Activated CD8-positive, alpha-beta memory T cell treated with anti-CD3 and anti-CD28 coated beads for 4 hours (primary cell): ENCODE measurements around the gene NUCB1.
A peak's percentile ranks its signal among the peaks of the same experiment; 100 is the strongest.
"Not testable (repeated sequence)": the region's sequence is repeated elsewhere in the genome, so short reads cannot be mapped to it uniquely, and the experiment has no call there.

Experiments used
- DNase-seq, 2 donors: peaks; one replicate each; pipeline ENCODE4 v3.0.0-alpha.2; 2020; ENCODE audit warnings: low read depth in 2 of 2

Gene NUCB1

GRCh38 chr19:48905664-48906063 lies 5.6 kb downstream of the NUCB1 start:
- DNase-seq: no peak

DNA sequence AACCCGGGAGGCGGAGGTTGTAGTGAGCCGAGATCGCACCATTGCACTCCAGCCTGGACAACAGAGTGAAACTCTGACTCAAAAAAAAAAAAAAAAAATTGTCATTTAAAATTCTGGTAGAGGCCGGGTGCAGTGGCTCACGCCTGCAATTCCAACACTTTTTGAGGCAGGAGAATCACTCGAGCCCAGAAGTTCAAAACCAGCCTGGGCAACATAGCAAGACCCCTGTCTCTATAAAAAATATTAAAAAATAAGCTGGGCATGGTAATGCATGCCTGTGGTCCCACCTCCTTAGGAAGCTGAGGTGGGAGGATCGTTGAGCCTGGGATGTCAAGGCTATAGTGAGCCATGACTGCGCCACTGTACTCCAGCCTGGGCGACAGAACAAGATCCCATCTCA lies 6.2 kb downstream of the NUCB1 start:
- no peak for DNase-seq

- DNase-seq: no peak
These were observed 7.6 kb downstream of the NUCB1 start for GRCh38 chr19:48907671-48908070.

- DNase-seq: not testable (repeated sequence)
These were observed 9.4 kb downstream of the NUCB1 start for GRCh38 chr19:48909424-48910077.

- no peak for DNase-seq
These were observed 10.7 kb downstream of the NUCB1 start for GRCh38 chr19:48910803-48911202.

DNA sequence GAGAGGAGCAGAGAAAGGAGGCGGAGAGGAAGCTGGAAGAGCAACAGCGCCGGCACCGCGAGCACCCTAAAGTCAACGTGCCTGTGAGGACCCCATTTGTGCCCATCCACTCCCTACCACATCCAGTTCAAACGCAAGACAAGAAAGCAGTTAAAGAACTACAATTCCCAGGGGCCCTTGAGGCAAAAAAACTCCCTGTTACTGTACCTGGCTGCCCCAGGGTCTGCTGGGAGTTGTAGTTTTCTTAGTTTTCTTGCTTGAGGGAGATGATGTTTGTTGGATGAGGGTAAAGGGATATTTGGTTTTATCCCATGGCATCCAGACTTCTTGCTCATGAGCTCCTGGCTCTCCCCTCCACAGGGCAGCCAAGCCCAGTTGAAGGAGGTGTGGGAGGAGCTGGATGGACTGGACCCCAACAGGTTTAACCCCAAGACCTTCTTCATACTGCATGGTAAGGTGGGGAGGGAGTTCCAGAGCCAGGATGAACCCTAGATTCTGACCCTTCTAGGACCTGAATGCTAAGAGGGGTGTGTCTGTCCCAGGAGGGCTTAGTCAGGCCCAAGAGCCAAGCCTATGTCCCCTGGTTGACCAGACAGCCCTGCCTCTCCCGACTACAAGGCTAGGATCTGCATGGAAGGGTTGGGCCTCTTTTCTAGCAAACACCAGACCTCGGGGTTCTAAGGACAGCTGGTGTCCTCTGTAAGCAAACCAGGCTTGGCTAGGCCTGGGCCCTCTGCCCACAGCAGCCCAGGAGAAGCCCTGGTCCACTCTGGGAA lies 13.2 kb downstream of the NUCB1 start:
- no peak for DNase-seq

GRCh38 chr19:48914181-48914580 lies 14.1 kb downstream of the NUCB1 start:
- no peak for DNase-seq

- no peak for DNase-seq
These were observed 15.6 kb downstream of the NUCB1 start for GRCh38 chr19:48915757-48916156.

DNA sequence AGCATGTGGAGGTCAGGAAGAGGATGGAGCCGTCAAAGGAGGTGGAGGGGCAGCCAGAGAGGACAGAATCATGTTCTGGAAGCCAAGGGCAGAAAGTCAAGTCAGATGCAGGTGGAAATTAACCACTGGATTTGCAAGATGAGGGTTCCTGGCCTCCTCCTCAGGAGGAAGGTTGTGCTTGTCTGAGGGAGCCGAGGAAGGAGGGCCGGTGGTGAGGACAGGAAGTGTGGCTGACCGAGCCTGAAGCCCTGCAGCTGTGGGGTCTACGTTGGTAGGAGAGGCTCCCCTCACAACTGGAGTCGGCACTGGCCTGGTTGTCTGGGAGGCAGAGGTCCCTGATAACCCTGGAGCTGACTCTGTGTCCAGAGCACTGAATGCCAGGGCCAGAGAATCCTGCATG lies 18.0 kb downstream of the NUCB1 start:
- DNase-seq: no peak

DNA sequence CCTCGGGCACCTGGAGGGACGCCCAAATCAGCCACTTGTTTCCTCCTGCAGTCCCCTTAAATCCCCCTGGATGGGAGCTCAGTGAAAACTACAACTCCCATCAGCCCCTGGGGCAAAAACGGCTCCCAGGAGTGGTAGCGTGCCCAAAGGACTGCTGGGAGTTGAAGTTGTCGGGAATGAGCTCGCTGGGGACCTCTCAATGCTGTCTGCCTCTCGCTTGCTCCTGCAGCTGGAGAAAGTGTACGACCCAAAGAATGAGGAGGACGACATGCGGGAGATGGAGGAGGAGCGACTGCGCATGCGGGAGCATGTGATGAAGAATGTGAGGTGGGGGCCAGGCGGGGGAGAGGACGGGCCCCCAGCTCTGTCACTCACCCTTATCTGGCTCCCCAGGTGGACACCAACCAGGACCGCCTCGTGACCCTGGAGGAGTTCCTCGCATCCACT lies 18.7 kb downstream of the NUCB1 start:
- DNase-seq: no peak

- DNase-seq: not testable (repeated sequence)
These were observed 19.2 kb downstream of the NUCB1 start for GRCh38 chr19:48919271-48919670.

DNA sequence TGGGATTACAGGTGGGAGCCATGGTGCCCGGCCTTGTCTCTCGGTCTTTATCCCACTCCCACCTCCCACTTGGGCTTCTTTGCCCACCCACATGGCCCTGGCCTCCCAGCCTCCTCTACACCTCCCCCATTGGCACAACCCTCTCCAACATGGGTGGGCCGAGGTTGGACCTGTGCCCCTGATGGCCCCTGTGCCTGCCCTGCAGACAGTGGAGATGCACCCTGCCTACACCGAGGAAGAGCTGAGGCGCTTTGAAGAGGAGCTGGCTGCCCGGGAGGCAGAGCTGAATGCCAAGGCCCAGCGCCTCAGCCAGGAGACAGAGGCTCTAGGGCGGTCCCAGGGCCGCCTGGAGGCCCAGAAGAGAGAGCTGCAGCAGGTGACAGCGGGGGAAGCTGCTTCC lies 20.8 kb downstream of the NUCB1 start:
- DNase-seq: no peak

DNA sequence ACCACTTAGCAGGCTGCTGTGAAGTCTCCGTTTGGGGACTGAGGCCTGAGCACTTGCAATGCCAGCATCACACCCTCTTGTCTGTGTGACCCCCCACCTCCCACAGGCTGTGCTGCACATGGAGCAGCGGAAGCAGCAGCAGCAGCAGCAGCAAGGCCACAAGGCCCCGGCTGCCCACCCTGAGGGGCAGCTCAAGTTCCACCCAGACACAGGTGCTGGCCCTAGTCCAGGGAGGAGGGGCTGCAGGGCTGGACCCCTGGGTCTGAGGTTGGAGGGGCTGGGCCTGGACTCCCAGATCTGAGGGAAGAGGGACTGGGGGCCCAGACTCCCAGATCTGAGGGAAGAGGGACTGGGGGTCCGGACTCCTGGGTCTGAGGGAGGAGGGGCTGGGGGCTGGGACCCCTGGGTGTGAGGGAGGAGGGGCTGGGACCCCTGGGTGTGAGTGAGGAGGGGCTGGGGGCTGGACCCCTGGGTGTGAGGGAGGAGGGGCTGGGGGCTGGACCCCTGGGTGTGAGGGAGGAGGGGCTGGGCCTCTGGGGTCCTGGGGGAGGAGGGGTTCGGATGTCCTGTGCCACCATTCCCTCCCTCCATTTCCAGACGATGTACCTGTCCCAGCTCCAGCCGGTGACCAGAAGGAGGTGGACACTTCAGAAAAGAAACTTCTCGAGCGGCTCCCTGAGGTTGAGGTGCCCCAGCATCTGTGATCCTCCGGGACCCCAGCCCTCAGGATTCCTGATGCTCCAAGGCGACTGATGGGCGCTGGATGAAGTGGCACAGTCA lies 21.8 kb downstream of the NUCB1 start:
- DNase-seq: no peak

DNA sequence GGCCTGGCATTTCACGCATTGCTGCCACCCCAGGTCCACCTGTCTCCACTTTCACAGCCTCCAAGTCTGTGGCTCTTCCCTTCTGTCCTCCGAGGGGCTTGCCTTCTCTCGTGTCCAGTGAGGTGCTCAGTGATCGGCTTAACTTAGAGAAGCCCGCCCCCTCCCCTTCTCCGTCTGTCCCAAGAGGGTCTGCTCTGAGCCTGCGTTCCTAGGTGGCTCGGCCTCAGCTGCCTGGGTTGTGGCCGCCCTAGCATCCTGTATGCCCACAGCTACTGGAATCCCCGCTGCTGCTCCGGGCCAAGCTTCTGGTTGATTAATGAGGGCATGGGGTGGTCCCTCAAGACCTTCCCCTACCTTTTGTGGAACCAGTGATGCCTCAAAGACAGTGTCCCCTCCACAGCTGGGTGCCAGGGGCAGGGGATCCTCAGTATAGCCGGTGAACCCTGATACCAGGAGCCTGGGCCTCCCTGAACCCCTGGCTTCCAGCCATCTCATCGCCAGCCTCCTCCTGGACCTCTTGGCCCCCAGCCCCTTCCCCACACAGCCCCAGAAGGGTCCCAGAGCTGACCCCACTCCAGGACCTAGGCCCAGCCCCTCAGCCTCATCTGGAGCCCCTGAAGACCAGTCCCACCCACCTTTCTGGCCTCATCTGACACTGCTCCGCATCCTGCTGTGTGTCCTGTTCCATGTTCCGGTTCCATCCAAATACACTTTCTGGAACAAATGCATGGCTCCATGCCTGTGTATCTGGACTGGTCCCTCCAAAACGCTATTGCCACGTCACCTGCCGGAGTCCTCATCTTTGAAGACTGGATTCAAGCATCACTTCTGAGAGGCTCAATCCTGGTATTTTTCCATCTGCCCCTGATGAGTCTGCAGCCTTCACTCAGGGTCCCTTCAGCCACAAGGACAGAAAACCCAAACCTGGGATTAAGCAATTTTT lies 22.7 kb downstream of the NUCB1 start:
- no peak for DNase-seq

- no peak for DNase-seq
These were observed 25.2 kb downstream of the NUCB1 start for GRCh38 chr19:48925240-48925843.

DNA sequence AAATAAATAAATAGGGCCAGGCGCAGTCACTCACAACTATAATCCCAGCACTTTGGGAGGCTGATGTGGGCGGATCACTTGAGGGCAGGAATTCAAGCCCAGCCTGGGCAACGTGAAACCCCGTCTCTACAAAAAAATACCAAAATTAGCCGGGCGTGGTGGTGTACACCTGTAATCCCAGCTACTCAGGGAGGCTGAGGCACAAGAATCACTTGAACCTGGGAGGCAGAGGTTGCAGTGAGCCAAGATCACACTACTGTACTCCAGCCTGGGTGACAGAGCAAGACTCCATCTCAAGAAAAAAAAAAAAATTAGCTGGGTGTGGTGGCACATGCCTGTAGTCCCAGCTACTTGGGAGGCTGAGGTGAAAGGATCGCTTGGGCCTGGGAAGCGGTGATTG lies 25.8 kb downstream of the NUCB1 start:
- not testable (repeated sequence) for DNase-seq

- no peak for DNase-seq
These were observed 26.8 kb downstream of the NUCB1 start for GRCh38 chr19:48926909-48927308.

- not testable (repeated sequence) for DNase-seq
These were observed 27.6 kb downstream of the NUCB1 start for GRCh38 chr19:48927692-48928091.

GRCh38 chr19:48928164-48929025 lies 28.3 kb downstream of the NUCB1 start:
- no peak for DNase-seq

DNA sequence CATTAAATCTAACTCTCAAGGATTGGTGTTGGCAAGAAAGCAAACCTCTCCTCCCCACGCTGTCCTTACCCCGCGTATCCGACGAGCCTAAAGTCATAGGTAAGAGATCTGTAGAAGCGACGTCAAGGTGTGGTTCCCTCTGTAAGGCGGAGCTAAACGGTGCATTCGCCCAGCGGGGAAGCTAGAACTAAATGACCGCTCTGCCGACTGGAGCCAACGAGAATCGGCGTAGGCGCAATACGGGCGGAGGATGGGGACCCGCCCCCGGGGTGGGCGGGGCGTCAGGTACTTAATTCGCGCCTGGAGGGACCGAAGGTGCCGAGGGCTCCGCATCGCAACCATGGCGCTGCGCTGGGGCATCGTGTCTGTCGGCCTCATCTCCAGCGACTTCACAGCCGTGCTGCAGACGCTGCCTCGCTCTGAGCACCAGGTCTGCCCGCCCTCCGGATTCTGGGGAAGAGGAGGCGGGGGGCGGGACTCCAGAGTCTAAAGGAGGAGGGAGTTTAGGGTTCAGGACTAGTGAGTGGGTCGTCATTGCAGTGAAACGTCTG lies 33.3 kb downstream of the NUCB1 start, which contains the start of gene DHDH:
Gene DHDH (plus strand): TSS at position 318 of the 551 bp plus-strand sequence. CDS start 23 bp downstream, at position 341.
- peak; percentile 58 to 63 for DNase-seq
